HEK293 (cell line): Measurements from ENCODE around the gene IRX2.

Experiments
- CTCF ChIA-PET: fragments of 350-600 bp; formaldehyde crosslinking; extraction: SDS; loops from one replicate; lab custom pipeline; 2021; ENCODE audit warnings: antibody characterized with exemption; lab: Yijun Ruan, JAX
- POLR2A ChIA-PET: fragments of 300-600 bp; formaldehyde crosslinking; extraction: SDS; loops from one replicate; lab custom pipeline; 2020; ENCODE audit warnings: antibody characterized with exemption, inconsistent platforms; lab: Yijun Ruan, JAX
- H3K27ac ChIP-seq: fragments of 200-500 bp; sonication (Bioruptor generic); 2 replicates; pipeline ENCODE4 v1.5.1; 2014; ENCODE audit warnings: low read depth, low read length, control low read depth, inconsistent platforms; ENCODE audit errors: extremely low read depth
- H3K36me3 ChIP-seq, 2 experiments: fragments of 200-500 bp in 1 of 2; sonication (Bioruptor generic) in 1 of 2; 1 replicate in 1 of 2; 2 replicates in 1 of 2; pipeline ENCODE4 v1.5.1; 2014 to 2017; ENCODE audit warnings: inconsistent platforms in 2 of 2, low read length in 2 of 2; ENCODE audit not compliant: control insufficient read depth in 2 of 2, insufficient read depth in 1 of 2
- H3K4me1 ChIP-seq: fragments of 200-500 bp; sonication (Bioruptor generic); 2 replicates; pipeline ENCODE4 v1.5.1; 2014; ENCODE audit warnings: mild to moderate bottlenecking, low read length, inconsistent platforms; ENCODE audit not compliant: control insufficient read depth, insufficient read depth
- H3K4me3 ChIP-seq: 2 replicates; pipeline ENCODE4 v1.5.1; 2011; ENCODE audit warnings: low read depth, mild to moderate bottlenecking, control low read depth, low read length, moderate library complexity
- H3K9me3 ChIP-seq: fragments of 200-500 bp; sonication (Bioruptor generic); 2 replicates; pipeline ENCODE4 v1.5.1; 2014; ENCODE audit warnings: low read depth, low read length, inconsistent platforms; ENCODE audit not compliant: control insufficient read depth, insufficient read depth
- BCL11A ChIP-seq: fragments of 450-650 bp; formaldehyde crosslinking; IDR thresholded peaks from 2 replicates; pipeline ENCODE4 v1.5.1; 2016; ENCODE audit warnings: low read depth, missing biosample characterization, missing genetic modification characterization
- EGR2 ChIP-seq: fragments of 450-650 bp; formaldehyde crosslinking; IDR thresholded peaks from 2 replicates; pipeline ENCODE4 v1.5.1; 2016; ENCODE audit warnings: low read depth, missing biosample characterization, missing genetic modification characterization
- KLF1 ChIP-seq: fragments of 450-650 bp; formaldehyde crosslinking; IDR thresholded peaks from 2 replicates; pipeline ENCODE4 v1.5.1; 2016; ENCODE audit warnings: missing biosample characterization, missing genetic modification characterization
- TRIM28 ChIP-seq: IDR thresholded peaks from 2 replicates; pipeline ENCODE4 v1.6.1; 2011; ENCODE audit warnings: low read length, control low read depth, borderline replicate concordance
- ZIC2 ChIP-seq: fragments of 450-650 bp; formaldehyde crosslinking; IDR thresholded peaks from 2 replicates; pipeline ENCODE4 v1.5.1; 2016; ENCODE audit warnings: missing biosample characterization, missing genetic modification characterization
- ZNF10 ChIP-seq: fragments of 450-650 bp; formaldehyde crosslinking; IDR thresholded peaks from 2 replicates; pipeline ENCODE4 v1.5.1; 2017; ENCODE audit warnings: missing biosample characterization, missing genetic modification characterization
- ZNF140 ChIP-seq: fragments of 450-650 bp; formaldehyde crosslinking; IDR thresholded peaks from 2 replicates; pipeline ENCODE4 v1.5.1; 2016; ENCODE audit warnings: missing biosample characterization, missing genetic modification characterization
- ZNF19 ChIP-seq: fragments of 450-650 bp; formaldehyde crosslinking; IDR thresholded peaks from 2 replicates; pipeline ENCODE4; 2016; ENCODE audit warnings: missing biosample characterization, missing genetic modification characterization, low read depth
- ZNF214 ChIP-seq: fragments of 450-650 bp; formaldehyde crosslinking; IDR thresholded peaks from 2 replicates; pipeline ENCODE4 v1.5.1; 2017; ENCODE audit warnings: missing biosample characterization, mild to moderate bottlenecking, missing genetic modification characterization, borderline replicate concordance
- ZNF23 ChIP-seq: fragments of 450-650 bp; formaldehyde crosslinking; IDR thresholded peaks from 2 replicates; pipeline ENCODE4 v1.5.1; 2016; ENCODE audit warnings: missing biosample characterization, missing genetic modification characterization, borderline replicate concordance
- ZNF266 ChIP-seq: fragments of 450-650 bp; formaldehyde crosslinking; IDR thresholded peaks from 2 replicates; pipeline ENCODE4 v1.5.1; 2016; ENCODE audit warnings: missing biosample characterization, missing genetic modification characterization, low read depth
- ZNF530 ChIP-seq: fragments of 450-650 bp; formaldehyde crosslinking; IDR thresholded peaks from 2 replicates; pipeline ENCODE4 v1.5.1; 2016; ENCODE audit warnings: low read depth, missing biosample characterization, missing genetic modification characterization
- ZNF548 ChIP-seq: fragments of 450-650 bp; formaldehyde crosslinking; IDR thresholded peaks from 2 replicates; pipeline ENCODE4 v1.5.1; 2016; ENCODE audit warnings: missing biosample characterization, missing genetic modification characterization
- ZNF664 ChIP-seq: fragments of 450-650 bp; formaldehyde crosslinking; IDR thresholded peaks from 2 replicates; pipeline ENCODE4 v1.5.1; 2016; ENCODE audit warnings: missing biosample characterization, missing genetic modification characterization
- ZSCAN23 ChIP-seq: fragments of 450-650 bp; formaldehyde crosslinking; IDR thresholded peaks from 2 replicates; pipeline ENCODE4 v1.5.1; 2016; ENCODE audit warnings: missing biosample characterization, missing genetic modification characterization
- TF ChIP-seq, protein P1 (sequence below): fragments of 450-650 bp; formaldehyde crosslinking; IDR thresholded peaks from 2 replicates; pipeline ENCODE4 v1.5.1; 2017; ENCODE audit warnings: missing biosample characterization, missing genetic modification characterization
- TF ChIP-seq, protein P2 (sequence below): fragments of 450-650 bp; formaldehyde crosslinking; IDR thresholded peaks from 2 replicates; pipeline ENCODE4 v1.5.1; 2016; ENCODE audit warnings: missing biosample characterization, missing genetic modification characterization
- TF ChIP-seq, protein P3 (sequence below): fragments of 450-650 bp; formaldehyde crosslinking; conservative IDR thresholded peaks from 2 replicates; pipeline ENCODE4 v1.5.1; 2016; ENCODE audit warnings: low read depth, missing biosample characterization, missing genetic modification characterization

IRX2 gene

DNA sequence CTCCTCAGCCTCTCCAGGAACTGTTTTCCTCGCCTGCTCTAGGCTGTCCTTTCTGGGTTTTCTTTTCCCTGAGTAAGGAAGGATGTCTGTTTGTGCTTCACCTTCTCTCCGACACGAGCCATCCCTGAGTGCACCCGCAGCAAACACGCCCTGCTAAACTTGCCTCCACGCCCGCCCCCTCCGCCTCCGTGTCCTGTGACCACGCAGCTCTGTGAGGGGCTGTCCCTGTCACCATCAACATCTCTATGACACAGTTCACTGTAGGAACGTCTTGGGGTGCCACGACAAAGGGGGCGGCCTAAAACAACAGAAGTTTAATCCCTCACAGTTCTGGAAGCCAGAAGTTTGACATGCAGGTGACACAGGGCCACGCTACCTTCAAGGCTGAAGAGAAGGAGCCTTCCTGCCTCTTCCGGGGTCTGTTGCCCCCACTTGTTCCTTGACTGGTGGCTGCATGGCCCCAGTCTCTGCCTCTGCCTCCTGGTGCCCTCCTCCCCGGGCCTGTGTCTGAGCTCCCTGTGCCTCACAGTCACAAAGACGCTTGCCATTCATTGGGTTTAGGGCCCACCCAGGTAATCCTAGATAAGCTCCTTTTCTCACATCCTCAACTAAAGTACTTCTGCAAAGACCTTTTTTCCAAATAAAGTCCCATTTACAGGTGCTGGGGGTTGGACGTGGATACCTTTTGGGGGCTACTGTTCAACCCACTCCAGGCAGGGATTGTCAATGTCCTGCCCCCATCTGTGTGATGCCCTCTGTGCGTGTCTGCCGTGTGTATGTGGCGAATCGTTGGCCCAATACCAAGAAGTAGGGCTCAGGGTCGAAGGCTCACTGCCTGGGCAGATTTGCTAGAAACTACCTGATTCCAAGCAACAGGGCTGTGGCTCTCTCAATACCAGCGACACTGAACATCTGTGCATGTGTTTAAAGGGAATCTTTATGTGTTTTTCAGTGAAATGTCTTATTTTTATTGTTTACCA, 39.7 kb downstream of the IRX2 start:
- Histone ChIP-seq H3K36me3 (no peaks in the 10 kb centered on the region), H3K9me3 (no peaks in the 10 kb centered on the region), H3K27ac (no peak overlapping the region)
- CTCF ChIA-PET, result no interaction called here
- TF ChIP-seq, protein P1, sequence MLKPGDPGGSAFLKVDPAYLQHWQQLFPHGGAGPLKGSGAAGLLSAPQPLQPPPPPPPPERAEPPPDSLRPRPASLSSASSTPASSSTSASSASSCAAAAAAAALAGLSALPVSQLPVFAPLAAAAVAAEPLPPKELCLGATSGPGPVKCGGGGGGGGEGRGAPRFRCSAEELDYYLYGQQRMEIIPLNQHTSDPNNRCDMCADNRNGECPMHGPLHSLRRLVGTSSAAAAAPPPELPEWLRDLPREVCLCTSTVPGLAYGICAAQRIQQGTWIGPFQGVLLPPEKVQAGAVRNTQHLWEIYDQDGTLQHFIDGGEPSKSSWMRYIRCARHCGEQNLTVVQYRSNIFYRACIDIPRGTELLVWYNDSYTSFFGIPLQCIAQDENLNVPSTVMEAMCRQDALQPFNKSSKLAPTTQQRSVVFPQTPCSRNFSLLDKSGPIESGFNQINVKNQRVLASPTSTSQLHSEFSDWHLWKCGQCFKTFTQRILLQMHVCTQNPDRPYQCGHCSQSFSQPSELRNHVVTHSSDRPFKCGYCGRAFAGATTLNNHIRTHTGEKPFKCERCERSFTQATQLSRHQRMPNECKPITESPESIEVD, result no peak
- TF ChIP-seq ZNF10 (tag by site-specific recombination) (no peak), ZNF19 (no peak), EGR2 (tag by site-specific recombination) (0 out of 2 replicates have a peak, but pooled peaks have one; percentile 16)
- TF ChIP-seq, all 188 proteins: peak for 1
- H3K4me1 ChIP-seq, result no peaks in the 10 kb centered on the region
- H3K4me3 ChIP-seq, result no peak overlapping the region
- POLR2A ChIA-PET, result no interaction called here

DNA sequence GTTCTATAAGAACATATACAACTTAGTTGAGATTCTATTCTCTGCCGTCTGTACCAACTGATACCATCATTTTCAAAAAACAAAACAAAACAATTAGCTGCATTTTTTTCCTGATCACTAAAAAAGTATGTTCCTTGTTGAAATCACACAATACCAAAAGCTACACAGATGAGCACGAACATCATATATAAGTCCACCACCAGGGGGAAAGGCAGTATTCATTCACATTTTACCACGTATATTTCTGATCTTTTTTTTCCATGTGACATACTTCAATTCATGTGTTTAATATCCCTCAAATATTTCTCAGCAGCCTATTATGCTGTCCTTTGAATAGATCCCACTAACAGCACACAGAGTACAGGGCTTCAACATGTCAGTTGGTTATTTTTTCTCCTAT, 40.6 kb downstream of the IRX2 start:
- Histone ChIP-seq H3K4me3 (no peak overlapping the region), H3K27ac (no peak overlapping the region), H3K36me3 (no peaks in the 10 kb centered on the region), H3K4me1 (no peaks in the 10 kb centered on the region), H3K9me3 (no peaks in the 10 kb centered on the region)
- ChIA-PET POLR2A (no interaction called here), CTCF (interaction anchor here (0.6 kb wide), 1 partner anchor 1585 kb away, joined by 3 read pairs; no protein-coding TSS in a partner anchor)
- TF ChIP-seq ZIC2 (tag by site-specific recombination), result no peak
- no peak for TF ChIP-seq ZNF530 (tag by site-specific recombination)
- TF ChIP-seq, protein P2, sequence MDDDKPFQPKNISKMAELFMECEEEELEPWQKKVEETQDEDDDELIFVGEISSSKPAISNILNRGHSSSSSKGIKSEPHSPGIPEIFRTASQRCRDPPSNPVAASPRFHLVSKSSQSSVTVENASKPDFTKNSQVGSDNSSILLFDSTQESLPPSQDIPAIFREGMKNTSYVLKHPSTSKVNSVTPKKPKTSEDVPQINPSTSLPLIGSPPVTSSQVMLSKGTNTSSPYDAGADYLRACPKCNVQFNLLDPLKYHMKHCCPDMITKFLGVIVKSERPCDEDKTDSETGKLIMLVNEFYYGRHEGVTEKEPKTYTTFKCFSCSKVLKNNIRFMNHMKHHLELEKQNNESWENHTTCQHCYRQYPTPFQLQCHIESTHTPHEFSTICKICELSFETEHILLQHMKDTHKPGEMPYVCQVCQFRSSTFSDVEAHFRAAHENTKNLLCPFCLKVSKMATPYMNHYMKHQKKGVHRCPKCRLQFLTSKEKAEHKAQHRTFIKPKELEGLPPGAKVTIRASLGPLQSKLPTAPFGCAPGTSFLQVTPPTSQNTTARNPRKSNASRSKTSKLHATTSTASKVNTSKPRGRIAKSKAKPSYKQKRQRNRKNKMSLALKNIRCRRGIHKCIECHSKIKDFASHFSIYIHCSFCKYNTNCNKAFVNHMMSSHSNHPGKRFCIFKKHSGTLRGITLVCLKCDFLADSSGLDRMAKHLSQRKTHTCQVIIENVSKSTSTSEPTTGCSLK (tag by site-specific recombination), result no peak
- TF ChIP-seq ZNF548, result no peak
- TF ChIP-seq ZNF23 (tag by site-specific recombination), result no peak
- no peak for TF ChIP-seq TRIM28
- no peak for TF ChIP-seq ZNF266 (tag by site-specific recombination)
- TF ChIP-seq ZNF664 (tag by site-specific recombination), result no peak
- TF ChIP-seq ZNF214 (tag by site-specific recombination), result no peak

DNA sequence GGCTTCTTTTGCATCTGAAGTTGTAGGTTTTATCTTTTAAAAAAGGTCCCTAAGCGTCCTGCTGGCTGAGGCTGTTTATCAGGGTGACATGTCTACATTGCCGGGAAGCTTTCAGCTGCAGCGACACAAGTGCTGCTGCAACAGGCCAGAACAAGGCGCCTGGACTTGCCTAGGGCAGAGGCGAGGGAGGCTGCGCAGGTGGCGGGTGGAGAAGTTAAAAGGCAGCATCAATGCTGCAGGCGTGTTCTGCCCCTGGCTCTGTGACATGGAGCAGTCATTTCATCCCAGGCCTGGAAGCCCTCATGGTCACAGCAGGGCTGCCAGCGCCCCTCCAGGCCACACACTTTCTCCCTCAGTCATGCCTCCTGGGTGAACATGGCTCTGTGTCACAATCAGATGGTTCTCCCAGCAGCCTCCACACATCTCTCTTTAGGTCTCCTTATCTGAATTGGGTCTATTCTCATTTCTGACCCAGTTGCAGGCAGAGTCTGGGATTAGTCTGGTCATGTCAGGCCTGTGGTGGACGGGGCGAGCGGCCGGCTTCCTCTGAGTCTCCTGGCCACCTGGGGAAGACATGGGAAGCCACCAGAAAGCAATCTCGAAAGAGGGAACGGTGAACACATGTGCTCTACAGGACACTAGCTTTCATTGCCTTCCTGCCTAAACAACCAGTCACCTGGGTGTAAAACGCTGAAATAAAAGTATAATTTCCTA, 41.3 kb downstream of the IRX2 start:
- POLR2A ChIA-PET, result no interaction called here
- H3K4me3 ChIP-seq, result no peak overlapping the region
- no peaks in the 10 kb centered on the region for H3K4me1 ChIP-seq
- H3K36me3 ChIP-seq, result no peaks in the 10 kb centered on the region
- CTCF ChIA-PET, result no interaction called here
- no peaks in the 10 kb centered on the region for H3K9me3 ChIP-seq
- H3K27ac ChIP-seq, result no peak overlapping the region
- TF ChIP-seq BCL11A, result no peak
- TF ChIP-seq KLF1 (tag by site-specific recombination), result no peak
- TF ChIP-seq ZNF140 (tag by site-specific recombination), result no peak
- TF ChIP-seq, protein P3, sequence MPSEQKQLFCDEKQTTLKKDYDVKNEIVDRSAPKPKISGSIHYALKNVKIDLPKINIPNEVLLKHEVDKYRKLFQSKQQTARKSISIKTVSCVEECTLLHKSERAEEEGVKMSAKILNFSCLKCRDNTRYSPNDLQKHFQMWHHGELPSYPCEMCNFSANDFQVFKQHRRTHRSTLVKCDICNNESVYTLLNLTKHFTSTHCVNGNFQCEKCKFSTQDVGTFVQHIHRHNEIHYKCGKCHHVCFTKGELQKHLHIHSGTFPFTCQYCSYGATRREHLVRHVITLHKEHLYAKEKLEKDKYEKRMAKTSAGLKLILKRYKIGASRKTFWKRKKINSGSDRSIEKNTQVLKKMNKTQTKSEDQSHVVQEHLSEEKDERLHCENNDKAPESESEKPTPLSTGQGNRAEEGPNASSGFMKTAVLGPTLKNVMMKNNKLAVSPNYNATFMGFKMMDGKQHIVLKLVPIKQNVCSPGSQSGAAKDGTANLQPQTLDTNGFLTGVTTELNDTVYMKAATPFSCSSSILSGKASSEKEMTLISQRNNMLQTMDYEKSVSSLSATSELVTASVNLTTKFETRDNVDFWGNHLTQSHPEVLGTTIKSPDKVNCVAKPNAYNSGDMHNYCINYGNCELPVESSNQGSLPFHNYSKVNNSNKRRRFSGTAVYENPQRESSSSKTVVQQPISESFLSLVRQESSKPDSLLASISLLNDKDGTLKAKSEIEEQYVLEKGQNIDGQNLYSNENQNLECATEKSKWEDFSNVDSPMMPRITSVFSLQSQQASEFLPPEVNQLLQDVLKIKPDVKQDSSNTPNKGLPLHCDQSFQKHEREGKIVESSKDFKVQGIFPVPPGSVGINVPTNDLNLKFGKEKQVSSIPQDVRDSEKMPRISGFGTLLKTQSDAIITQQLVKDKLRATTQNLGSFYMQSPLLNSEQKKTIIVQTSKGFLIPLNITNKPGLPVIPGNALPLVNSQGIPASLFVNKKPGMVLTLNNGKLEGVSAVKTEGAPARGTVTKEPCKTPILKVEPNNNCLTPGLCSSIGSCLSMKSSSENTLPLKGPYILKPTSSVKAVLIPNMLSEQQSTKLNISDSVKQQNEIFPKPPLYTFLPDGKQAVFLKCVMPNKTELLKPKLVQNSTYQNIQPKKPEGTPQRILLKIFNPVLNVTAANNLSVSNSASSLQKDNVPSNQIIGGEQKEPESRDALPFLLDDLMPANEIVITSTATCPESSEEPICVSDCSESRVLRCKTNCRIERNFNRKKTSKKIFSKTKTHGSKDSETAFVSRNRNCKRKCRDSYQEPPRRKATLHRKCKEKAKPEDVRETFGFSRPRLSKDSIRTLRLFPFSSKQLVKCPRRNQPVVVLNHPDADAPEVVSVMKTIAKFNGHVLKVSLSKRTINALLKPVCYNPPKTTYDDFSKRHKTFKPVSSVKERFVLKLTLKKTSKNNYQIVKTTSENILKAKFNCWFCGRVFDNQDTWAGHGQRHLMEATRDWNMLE, result no peak
- TF ChIP-seq ZSCAN23 (tag by site-specific recombination), result no peak
